UCSD-AML1 (cell line): ENCODE data around the gene TRIM37.

ENCODE experiments used
- DNase-seq: peaks from one replicate; lab custom pipeline; 2025; ENCODE audit not compliant: unreplicated experiment; lab: John Stamatoyannopoulos, UW

TRIM37 gene

DNA sequence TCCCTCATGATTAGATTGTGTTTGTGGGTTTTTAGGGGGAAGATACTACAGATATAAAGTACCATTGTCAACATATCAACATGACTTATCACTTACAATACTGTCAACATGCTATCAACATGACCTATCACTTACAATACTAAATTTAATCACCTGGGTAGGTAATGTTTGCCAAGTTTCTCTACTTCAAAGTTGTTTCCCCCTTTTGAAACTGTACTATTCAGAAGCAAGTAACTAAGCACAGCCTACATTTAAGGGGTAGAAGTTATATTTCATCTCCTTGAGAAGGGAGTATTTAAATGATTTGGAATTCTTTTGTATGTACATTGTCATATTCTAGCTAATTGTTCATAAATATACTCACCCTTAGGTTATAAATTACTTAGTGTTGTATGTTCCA, 68.7 kb downstream of the TRIM37 start:
- DNase-seq = no peak

DNA sequence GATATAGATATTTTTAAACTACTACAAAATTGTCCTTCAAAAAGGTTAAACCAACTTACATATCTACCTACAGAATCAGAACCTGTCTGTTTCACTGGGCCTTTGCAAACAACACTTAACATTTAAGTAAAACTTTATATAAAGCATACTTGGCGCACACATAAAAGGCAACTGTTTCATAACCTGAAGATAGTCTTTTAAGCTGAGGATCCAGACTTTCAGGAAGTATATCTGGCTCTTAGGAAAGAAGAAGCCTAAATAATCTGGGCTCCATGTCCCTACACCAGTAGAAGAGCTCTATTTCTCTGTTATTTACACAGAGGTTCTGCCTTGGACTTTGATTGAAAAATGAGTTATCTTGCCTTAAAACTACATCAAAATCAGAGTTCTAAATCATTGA, 75.9 kb downstream of the TRIM37 start:
- DNase-seq = no peak

DNA sequence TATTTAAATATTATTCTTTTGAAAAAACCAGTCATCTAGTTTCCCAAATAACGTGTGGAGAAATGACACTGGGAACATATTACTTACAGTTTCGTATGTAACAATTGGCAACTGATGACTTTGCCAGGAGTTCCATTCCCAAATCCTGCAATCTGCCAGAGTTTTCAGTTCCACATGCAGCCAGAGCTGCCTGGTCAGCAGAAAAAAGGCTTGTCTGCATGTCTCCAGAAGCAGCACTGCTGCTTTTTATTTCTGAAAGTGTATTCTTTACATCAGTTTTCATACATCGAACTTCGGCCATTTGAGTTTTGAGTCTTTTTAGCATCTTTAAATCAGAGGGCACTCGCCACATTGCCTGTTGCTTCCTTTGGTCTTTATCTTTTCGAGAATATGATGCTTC, 78.4 kb downstream of the TRIM37 start:
- DNase-seq = no peak

DNA sequence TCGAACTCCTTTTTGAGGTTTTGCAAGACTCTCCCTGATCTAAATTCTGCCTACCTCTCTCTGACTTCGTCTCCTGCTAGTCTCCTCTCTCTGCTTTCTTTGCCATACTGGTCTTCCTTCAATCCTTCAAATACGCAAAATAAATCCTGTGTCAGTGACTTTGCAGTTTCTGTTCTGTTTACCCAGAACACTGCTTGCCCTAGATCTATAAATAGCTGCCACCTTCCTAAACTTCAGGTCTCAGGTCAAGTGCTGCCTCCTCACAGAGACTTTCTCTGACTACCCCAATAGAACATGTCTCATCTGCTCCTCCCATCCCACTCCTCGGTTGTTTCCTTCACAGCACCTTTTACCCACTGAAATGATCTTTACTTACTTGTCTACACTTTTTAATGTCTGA, 78.9 kb downstream of the TRIM37 start:
- no peak for DNase-seq

- no peak for DNase-seq
Measured at GRCh38 chr17:59026176-59026939, 80.3 kb downstream of the TRIM37 start.

GRCh38 chr17:59024916-59025315, 81.8 kb downstream of the TRIM37 start:
- no peak for DNase-seq

DNA sequence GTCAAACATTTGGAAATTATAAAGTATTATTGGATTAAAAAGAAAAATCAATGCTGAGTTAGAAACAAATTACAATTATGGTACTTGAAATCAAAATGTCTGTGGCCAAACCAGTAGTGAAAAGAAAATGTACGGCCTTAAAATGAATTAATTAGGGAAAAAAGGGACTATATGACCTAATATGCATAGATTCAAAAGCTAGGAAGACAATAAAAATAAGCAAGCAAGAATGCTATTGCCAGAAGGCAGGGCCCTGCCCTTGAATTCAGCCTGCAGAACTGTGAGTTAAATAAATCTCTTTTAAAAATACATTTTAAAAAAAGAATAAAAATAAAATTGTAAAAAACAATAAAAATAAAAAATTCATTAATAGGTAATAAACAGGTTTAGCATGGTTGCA, 88.7 kb downstream of the TRIM37 start:
- DNase-seq = no peak

DNA sequence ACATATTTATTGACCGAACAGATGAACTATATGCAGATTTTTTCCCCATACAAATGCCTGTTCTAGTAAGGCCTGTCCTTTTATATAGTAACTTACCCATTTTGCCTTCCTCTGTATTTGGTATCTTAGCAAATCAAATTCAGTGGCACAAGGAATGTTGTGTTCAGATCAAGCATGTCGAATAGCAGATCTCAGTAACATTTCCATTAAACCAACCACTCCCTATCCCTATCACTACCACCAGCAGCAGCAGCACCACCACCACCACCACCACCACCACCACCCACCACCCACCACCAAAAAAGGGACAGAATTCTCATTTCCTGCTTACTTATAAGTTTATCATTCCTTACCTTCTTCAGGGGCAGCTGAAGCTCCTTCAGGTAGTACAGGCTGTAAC, 94.7 kb downstream of the TRIM37 start:
- no peak for DNase-seq

DNA sequence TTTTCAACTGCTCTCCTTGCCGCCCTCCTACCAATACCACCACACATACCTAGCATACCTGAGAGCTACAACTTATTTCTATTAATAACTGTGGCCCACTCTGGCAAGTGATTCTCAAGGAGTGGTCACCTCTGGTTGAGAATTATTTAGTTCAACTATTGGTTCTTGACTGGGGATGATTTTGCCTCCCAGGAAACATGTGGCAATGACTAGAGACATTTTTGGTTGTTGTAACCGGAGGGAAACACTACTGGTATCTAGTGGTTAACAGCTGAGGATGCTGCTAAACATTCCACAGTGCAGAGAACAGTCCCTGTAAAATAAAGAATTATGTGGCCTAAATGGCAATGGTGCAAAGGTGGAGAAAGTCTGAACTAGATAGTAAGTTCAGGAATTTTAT, 96.7 kb downstream of the TRIM37 start:
- no peak for DNase-seq

GRCh38 chr17:59008737-59009136, 97.9 kb downstream of the TRIM37 start:
- no peak for DNase-seq

- no peak for DNase-seq
Measured at GRCh38 chr17:59007995-59008394, 98.7 kb downstream of the TRIM37 start.

GRCh38 chr17:59004338-59005111, 102.2 kb downstream of the TRIM37 start:
- peak; percentile 28 for DNase-seq

- no peak for DNase-seq
Measured at GRCh38 chr17:59003860-59004259, 102.8 kb downstream of the TRIM37 start.

GRCh38 chr17:59002848-59003247, 103.8 kb downstream of the TRIM37 start:
- DNase-seq = no peak

GRCh38 chr17:59002126-59002525, 104.6 kb downstream of the TRIM37 start:
- DNase-seq = no peak

- DNase-seq = no peak
Measured at GRCh38 chr17:59001158-59001814, 105.4 kb downstream of the TRIM37 start.

DNA sequence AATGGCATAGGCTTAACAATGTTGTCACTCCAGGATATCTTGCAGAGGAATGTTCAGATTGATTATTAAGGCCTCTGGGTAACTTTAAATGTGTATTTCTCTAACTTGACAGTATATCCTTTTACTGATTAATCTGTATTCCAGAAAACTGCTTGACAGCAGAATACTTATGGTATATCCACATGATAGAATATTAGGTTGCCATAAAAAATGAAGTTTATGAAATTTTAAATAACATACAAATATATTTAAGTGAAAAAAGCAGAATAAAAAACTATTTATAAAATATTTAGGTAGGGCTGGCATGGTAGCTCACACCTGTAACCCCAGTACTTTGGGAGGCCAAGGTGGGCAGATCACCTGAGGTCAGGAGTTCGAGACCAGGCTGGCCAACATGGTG, 106.7 kb downstream of the TRIM37 start:
- DNase-seq = no peak

GRCh38 chr17:58999500-58999899, 107.2 kb downstream of the TRIM37 start:
- DNase-seq = no peak

GRCh38 chr17:58998871-58999270, 107.8 kb downstream of the TRIM37 start:
- no peak for DNase-seq

- no peak for DNase-seq
Measured at GRCh38 chr17:58997756-58998553, 108.7 kb downstream of the TRIM37 start.

GRCh38 chr17:58996968-58997367, 109.7 kb downstream of the TRIM37 start:
- DNase-seq = no peak
